NT2/D1 (cell line): ENCODE data around the gene ROR1.

ENCODE experiments used
- DNase-seq: peaks from one replicate; pipeline ENCODE4 v3.0.0-alpha.2; 2011; ENCODE audit warnings: low read depth, low spot score
- H3K27me3 ChIP-seq: 2 replicates; pipeline ENCODE4 v1.6.0; 2011; ENCODE audit warnings: mild to moderate bottlenecking; ENCODE audit not compliant: insufficient read length, insufficient read depth
- H3K36me3 ChIP-seq: 2 replicates; pipeline ENCODE4 v1.6.1; 2011; ENCODE audit warnings: mild to moderate bottlenecking, low read length, mixed read lengths; ENCODE audit not compliant: insufficient read depth, insufficient read length
- H3K4me1 ChIP-seq: 2 replicates; pipeline ENCODE4 v1.5.1; 2011; ENCODE audit not compliant: insufficient read depth, insufficient read length
- H3K4me3 ChIP-seq: 2 replicates; pipeline ENCODE4 v1.5.1; 2011; ENCODE audit warnings: low read depth; ENCODE audit not compliant: insufficient read length
- H3K9ac ChIP-seq: 2 replicates; pipeline ENCODE4 v1.6.0; 2011; ENCODE audit warnings: low read depth; ENCODE audit not compliant: insufficient read length
- H3K9me3 ChIP-seq: 2 replicates; pipeline ENCODE4 v1.5.1; 2011; ENCODE audit warnings: mild to moderate bottlenecking, low read length; ENCODE audit not compliant: insufficient read depth
- SUZ12 ChIP-seq: IDR thresholded peaks from 2 replicates; pipeline ENCODE4 v1.6.1; 2011; ENCODE audit not compliant: insufficient read length, insufficient read depth; ENCODE audit errors: extremely low read depth
- YY1 ChIP-seq: IDR thresholded peaks from 2 replicates; pipeline ENCODE4 v1.6.1; 2011; ENCODE audit not compliant: insufficient read length, insufficient read depth
- ZNF274 ChIP-seq: IDR thresholded peaks from 2 replicates; pipeline ENCODE4 v1.6.1; 2011; ENCODE audit warnings: mild to moderate bottlenecking, low read depth, low read length

The ROR1 gene

GRCh38 chr1:63909526-63909925 lies 135.7 kb downstream of the ROR1 start:
- no peaks in the 10 kb centered on the region for H3K27me3 ChIP-seq
- H3K9me3 ChIP-seq: no peaks in the 10 kb centered on the region
- no peak overlapping the region for H3K9ac ChIP-seq
- peaks cover 10% of the 10 kb centered on the region for H3K4me1 ChIP-seq
- TF ChIP-seq ZNF274: no peak
- TF ChIP-seq SUZ12: no peak
- TF ChIP-seq YY1: no peak
- no peak overlapping the region for H3K4me3 ChIP-seq
- DNase-seq: no peak
- no peaks in the 10 kb centered on the region for H3K36me3 ChIP-seq

- no peaks in the 10 kb centered on the region for H3K9me3 ChIP-seq
- H3K4me3 ChIP-seq: no peak overlapping the region
- no peak overlapping the region for H3K9ac ChIP-seq
- no peak for DNase-seq
- peaks cover 10% of the 10 kb centered on the region for H3K4me1 ChIP-seq
- TF ChIP-seq SUZ12: no peak
- no peak for TF ChIP-seq YY1
- TF ChIP-seq ZNF274: no peak
- no peaks in the 10 kb centered on the region for H3K36me3 ChIP-seq
- no peaks in the 10 kb centered on the region for H3K27me3 ChIP-seq
Measured at GRCh38 chr1:63911049-63911448, 137.2 kb downstream of the ROR1 start.

GRCh38 chr1:63912643-63913042 lies 138.8 kb downstream of the ROR1 start:
- H3K4me1 ChIP-seq: peaks cover 10% of the 10 kb centered on the region
- no peak overlapping the region for H3K4me3 ChIP-seq
- H3K27me3 ChIP-seq: no peaks in the 10 kb centered on the region
- DNase-seq: no peak
- H3K9me3 ChIP-seq: no peaks in the 10 kb centered on the region
- no peak overlapping the region for H3K9ac ChIP-seq
- H3K36me3 ChIP-seq: no peaks in the 10 kb centered on the region
- TF ChIP-seq ZNF274 (no peak), YY1 (no peak), SUZ12 (no peak)

DNA sequence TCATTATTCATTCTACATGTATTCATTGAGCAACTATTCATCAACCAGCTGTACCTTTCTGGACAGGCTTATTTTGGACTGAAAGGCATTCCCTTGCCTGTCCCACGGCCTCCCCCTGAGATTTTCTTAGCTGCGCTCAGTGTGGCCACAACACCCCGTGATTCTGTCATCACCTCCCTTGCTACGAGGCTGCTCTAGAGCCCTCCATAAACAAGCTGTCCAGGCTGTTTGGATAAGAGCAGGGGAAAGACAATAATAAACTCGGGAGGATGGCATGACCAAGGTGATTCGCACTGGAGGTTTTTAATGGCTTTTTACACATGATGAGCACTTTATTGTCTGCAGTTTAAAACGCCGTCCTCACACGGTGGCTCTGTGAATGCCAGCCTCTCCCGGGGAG lies 139.7 kb downstream of the ROR1 start:
- no peak for TF ChIP-seq ZNF274
- no peak for TF ChIP-seq SUZ12
- TF ChIP-seq YY1: no peak
- Histone ChIP-seq H3K9ac (no peak overlapping the region), H3K9me3 (no peaks in the 10 kb centered on the region), H3K36me3 (no peaks in the 10 kb centered on the region), H3K27me3 (no peaks in the 10 kb centered on the region), H3K4me1 (peaks cover 8% of the 10 kb centered on the region), H3K4me3 (no peak overlapping the region)
- DNase-seq: no peak

DNA sequence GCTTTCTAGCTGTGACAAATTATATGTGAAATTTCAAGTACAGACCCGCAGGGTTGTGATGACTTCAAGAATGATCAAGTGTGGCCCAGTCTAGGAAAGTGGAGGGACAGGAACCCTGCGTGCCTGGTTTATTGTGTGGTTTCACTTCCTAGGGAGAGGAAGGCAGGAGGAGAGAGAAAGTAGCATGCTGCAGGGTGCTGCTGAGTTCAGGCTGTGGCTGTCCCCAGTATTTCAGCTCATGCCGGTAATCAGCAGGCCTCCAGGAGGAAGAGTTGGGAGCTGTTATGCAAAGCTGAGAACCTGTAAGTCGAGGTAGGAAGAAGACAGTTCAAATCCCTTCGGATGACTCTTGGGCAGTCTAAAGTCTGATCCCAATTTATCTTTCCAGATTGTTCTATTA lies 140.4 kb downstream of the ROR1 start:
- Histone ChIP-seq H3K9me3 (no peaks in the 10 kb centered on the region), H3K9ac (no peak overlapping the region), H3K27me3 (no peaks in the 10 kb centered on the region), H3K4me1 (peaks cover 4% of the 10 kb centered on the region), H3K4me3 (no peak overlapping the region), H3K36me3 (no peaks in the 10 kb centered on the region)
- DNase-seq: no peak
- TF ChIP-seq ZNF274 (no peak), YY1 (no peak), SUZ12 (no peak)

DNA sequence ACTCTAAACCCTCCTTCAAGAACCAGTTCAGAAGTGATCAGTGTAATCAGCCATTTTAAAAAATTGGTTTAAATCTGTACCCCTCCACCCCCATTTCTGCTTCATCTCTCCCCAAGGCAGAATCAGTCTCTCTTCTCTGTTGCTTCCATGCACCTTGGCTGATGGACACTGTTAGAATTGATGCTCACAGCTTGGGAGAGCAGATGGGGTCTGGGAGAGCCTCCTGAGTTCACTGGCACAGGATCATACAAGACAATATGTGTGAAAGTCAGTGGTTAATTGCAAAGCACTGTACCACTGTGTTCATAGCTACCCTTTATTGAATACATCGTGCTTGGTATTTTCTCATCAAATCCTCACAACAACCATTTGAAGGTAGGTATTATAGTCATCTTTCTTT lies 140.9 kb downstream of the ROR1 start:
- no peaks in the 10 kb centered on the region for H3K36me3 ChIP-seq
- no peak for DNase-seq
- H3K4me3 ChIP-seq: no peak overlapping the region
- no peak for TF ChIP-seq SUZ12
- no peak for TF ChIP-seq ZNF274
- no peak for TF ChIP-seq YY1
- no peak overlapping the region for H3K9ac ChIP-seq
- H3K9me3 ChIP-seq: no peaks in the 10 kb centered on the region
- H3K27me3 ChIP-seq: no peaks in the 10 kb centered on the region
- peaks cover 4% of the 10 kb centered on the region for H3K4me1 ChIP-seq

DNA sequence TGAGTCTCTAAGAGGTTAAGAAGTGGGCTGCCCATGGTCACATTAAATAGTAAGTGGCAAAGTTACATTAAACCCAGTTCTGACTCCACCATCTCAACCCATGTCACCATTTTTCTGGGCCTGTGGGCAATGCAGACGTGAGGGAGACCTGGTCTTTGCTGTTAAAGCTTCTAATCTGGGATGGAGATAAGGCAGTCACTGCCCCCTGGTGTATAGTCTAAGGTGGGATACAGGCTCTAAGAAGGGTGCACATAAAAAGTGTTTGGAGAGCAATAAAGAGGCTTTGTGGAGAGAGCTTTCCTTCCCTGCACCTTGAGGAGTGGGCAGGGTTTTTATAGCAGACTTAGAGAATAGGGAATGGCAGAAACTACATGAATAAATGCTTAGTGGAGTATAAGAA lies 141.3 kb downstream of the ROR1 start:
- H3K36me3 ChIP-seq: no peaks in the 10 kb centered on the region
- no peak for TF ChIP-seq YY1
- no peak for TF ChIP-seq SUZ12
- TF ChIP-seq ZNF274: no peak
- no peak for DNase-seq

More for the DNA sequence above, 141.3 kb downstream of the ROR1 start:
- no peak overlapping the region for H3K4me3 ChIP-seq
- peaks cover 4% of the 10 kb centered on the region for H3K4me1 ChIP-seq
- H3K27me3 ChIP-seq: no peaks in the 10 kb centered on the region
- H3K9ac ChIP-seq: no peak overlapping the region
- no peaks in the 10 kb centered on the region for H3K9me3 ChIP-seq
